Measurements from ENCODE around the gene GMPS. TPM values are rescaled to one million over a fixed set of nuclear protein-coding genes. Genes with fewer than 3 reads are reported as not detected.

The GMPS gene
- total RNA-seq, 1 donor from 2014 or later: 56.4 TPM

DNA sequence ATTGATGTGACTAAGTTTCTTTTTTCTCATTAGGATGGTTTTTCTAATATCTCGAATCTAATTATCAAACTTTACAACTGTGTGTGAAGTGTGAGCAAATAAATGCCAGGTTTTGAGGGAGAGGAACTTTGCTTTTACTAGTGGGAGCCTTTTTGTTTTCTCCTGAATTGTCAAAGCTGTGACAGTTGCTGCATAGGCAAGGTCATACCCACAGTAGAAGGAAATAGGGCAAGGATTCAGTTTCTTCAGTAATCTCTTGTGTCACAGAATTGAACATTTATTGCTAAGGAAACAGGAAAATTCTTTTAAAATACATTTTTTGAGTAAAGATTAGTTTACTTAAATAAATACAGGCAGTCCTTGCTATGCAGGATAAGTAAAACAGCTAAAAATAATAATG lies 19.5 kb downstream of the GMPS start:
- H3K27me3 Mint-ChIP-seq (ENCODE audit: low read depth): no peaks in the 10 kb centered on the region
- no peak for DNase-seq (ENCODE audit: low spot score)
- TF ChIP-seq, protein P1, sequence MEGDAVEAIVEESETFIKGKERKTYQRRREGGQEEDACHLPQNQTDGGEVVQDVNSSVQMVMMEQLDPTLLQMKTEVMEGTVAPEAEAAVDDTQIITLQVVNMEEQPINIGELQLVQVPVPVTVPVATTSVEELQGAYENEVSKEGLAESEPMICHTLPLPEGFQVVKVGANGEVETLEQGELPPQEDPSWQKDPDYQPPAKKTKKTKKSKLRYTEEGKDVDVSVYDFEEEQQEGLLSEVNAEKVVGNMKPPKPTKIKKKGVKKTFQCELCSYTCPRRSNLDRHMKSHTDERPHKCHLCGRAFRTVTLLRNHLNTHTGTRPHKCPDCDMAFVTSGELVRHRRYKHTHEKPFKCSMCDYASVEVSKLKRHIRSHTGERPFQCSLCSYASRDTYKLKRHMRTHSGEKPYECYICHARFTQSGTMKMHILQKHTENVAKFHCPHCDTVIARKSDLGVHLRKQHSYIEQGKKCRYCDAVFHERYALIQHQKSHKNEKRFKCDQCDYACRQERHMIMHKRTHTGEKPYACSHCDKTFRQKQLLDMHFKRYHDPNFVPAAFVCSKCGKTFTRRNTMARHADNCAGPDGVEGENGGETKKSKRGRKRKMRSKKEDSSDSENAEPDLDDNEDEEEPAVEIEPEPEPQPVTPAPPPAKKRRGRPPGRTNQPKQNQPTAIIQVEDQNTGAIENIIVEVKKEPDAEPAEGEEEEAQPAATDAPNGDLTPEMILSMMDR (IDR thresholded peaks at IDR 0.05): no peak
- no peak overlapping the region for H3K4me3 Mint-ChIP-seq (ENCODE audit: unreplicated experiment)
- peaks cover 7% of the 10 kb centered on the region for H3K36me3 Mint-ChIP-seq (ENCODE audit: low read depth)
- H3K9me3 Mint-ChIP-seq (ENCODE audit: low read depth): no peaks in the 10 kb centered on the region
- H3K4me1 Mint-ChIP-seq (ENCODE audit: low read depth): peaks cover 29% of the 10 kb centered on the region
- peak overlapping the region; percentile 74 for H3K27ac Mint-ChIP-seq (ENCODE audit: unreplicated experiment)

DNA sequence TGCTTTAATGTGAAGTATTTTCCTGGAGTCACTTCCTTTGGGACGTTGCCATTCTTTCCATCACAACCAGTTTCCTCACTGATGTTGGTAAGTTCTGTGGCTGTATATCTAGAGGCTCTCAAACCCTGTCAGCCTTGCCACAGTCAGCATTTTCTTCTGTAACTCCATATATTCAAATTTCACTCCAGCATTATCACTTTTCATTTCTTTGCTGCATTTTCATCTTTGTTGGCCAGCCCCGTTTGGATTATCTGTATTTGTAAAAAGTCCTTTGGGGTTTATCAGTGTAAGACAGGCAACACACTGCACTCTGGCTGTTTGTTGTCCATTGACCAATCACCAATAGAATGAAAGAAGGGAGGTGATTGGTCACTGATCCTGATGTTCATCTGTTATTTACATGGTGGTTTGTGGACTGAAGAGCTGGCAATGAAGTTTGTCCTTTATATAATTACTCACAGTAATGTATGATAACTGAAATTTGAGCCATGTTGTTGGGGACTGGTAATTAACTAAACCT lies 20.3 kb downstream of the GMPS start:
- peaks cover 12% of the 10 kb centered on the region for H3K36me3 Mint-ChIP-seq (ENCODE audit: low read depth)
- peak overlapping the region; percentile 19 for H3K27ac Mint-ChIP-seq (ENCODE audit: unreplicated experiment)
- no peaks in the 10 kb centered on the region for H3K27me3 Mint-ChIP-seq (ENCODE audit: low read depth)

DNA sequence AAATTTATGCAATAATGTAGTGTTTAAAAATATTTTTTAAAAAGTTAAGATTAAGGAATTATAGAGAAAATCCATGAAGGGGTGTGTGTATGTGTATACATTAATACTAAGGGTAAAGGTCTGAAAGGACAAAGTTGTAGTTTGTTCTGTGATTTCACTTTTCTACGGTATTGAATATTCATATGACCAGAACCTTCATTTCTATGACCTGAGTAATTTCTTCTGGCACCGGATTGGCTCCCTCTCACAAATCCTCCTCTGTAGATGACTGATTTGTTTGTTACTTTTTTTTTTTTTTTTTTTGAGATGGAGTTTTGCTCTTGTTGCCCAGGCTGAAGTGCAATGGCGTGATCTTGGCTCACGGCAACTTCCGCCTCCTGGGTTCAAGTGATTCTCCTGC lies 20.9 kb downstream of the GMPS start:
- TF ChIP-seq, protein P1 (IDR thresholded peaks at IDR 0.05): no peak
- H3K27ac Mint-ChIP-seq (ENCODE audit: unreplicated experiment): no peak overlapping the region
- H3K4me1 Mint-ChIP-seq (ENCODE audit: low read depth): peaks cover 29% of the 10 kb centered on the region
- H3K27me3 Mint-ChIP-seq (ENCODE audit: low read depth): no peaks in the 10 kb centered on the region
- no peak for DNase-seq (ENCODE audit: low spot score)
- no peak overlapping the region for H3K4me3 Mint-ChIP-seq (ENCODE audit: unreplicated experiment)
- no peaks in the 10 kb centered on the region for H3K9me3 Mint-ChIP-seq (ENCODE audit: low read depth)
- H3K36me3 Mint-ChIP-seq (ENCODE audit: low read depth): peaks cover 12% of the 10 kb centered on the region

More for the DNA sequence above, 20.3 kb downstream of the GMPS start:
- Mint-ChIP-seq H3K9me3 (ENCODE audit: low read depth) (no peaks in the 10 kb centered on the region), H3K4me1 (ENCODE audit: low read depth) (peaks cover 29% of the 10 kb centered on the region), H3K4me3 (ENCODE audit: unreplicated experiment) (no peak overlapping the region)
- TF ChIP-seq, protein P1 (IDR thresholded peaks at IDR 0.05): no peak
- no peak for DNase-seq (ENCODE audit: low spot score)

DNA sequence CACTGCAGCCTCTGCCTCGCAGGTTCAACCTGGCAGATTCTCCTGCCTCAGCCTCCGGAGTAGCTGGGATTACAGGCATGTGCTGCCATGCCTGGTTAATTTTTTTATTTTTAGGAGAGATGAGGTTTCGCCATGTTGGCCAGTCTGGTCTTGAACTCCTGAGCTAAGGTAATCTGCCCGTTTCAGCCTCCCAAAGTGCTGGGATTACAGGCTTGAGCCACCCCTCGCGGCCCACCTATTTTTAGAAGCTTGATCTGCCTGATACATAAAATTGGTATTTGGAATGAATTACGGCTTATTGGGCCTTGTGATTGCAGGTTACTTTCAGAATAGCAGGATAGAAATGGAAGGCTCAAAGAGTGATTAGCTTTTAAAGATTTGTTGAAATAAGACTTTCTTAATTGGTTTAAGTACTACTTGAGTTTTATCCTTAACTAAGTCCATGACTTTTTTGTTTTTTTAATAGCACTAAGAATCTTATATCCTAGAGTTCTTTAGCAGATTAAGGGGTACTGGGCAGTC lies 25.0 kb downstream of the GMPS start:
- DNase-seq (ENCODE audit: low spot score): no peak
- TF ChIP-seq, protein P1 (IDR thresholded peaks at IDR 0.05): no peak
- peaks cover 7% of the 10 kb centered on the region for H3K4me1 Mint-ChIP-seq (ENCODE audit: low read depth)
- H3K36me3 Mint-ChIP-seq (ENCODE audit: low read depth): peaks cover 24% of the 10 kb centered on the region
- H3K4me3 Mint-ChIP-seq (ENCODE audit: unreplicated experiment): no peak overlapping the region
- no peaks in the 10 kb centered on the region for H3K27me3 Mint-ChIP-seq (ENCODE audit: low read depth)
- no peaks in the 10 kb centered on the region for H3K9me3 Mint-ChIP-seq (ENCODE audit: low read depth)
- no peak overlapping the region for H3K27ac Mint-ChIP-seq (ENCODE audit: unreplicated experiment)

DNA sequence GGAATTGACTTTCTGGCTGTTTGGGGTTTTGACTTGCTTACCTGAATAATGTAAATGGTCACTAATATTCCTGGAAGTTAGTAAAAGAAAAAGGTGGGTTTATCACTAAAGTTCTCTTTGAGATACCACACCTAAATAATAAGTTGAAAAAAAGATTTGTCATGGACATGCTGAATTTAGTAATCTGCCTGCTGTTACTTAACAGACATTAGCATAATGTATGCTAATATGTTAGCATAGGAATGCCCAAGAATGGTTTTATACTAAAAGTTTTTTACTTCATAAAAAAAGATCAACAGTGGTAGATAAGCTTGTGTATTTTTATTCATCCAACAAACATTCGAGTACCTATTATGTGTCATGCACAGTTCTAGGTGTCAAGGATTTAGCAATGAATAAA lies 36.5 kb downstream of the GMPS start:
- no peak overlapping the region for H3K4me3 Mint-ChIP-seq (ENCODE audit: unreplicated experiment)
- H3K9me3 Mint-ChIP-seq (ENCODE audit: low read depth): no peaks in the 10 kb centered on the region
- H3K27ac Mint-ChIP-seq (ENCODE audit: unreplicated experiment): no peak overlapping the region
- no peaks in the 10 kb centered on the region for H3K27me3 Mint-ChIP-seq (ENCODE audit: low read depth)
- DNase-seq (ENCODE audit: low spot score): no peak
- TF ChIP-seq, protein P1 (IDR thresholded peaks at IDR 0.05): no peak
- H3K4me1 Mint-ChIP-seq (ENCODE audit: low read depth): peaks cover 15% of the 10 kb centered on the region
- H3K36me3 Mint-ChIP-seq (ENCODE audit: low read depth): peaks cover 13% of the 10 kb centered on the region
